Measurements from ENCODE around the gene ZBTB8A. TPM values are rescaled to one million over a fixed set of nuclear protein-coding genes. Genes with fewer than 3 reads are reported as not detected.

Gene ZBTB8A
- total RNA-seq, 2 donors from 2014 or later, result 5.9 to 7.4 TPM

DNA sequence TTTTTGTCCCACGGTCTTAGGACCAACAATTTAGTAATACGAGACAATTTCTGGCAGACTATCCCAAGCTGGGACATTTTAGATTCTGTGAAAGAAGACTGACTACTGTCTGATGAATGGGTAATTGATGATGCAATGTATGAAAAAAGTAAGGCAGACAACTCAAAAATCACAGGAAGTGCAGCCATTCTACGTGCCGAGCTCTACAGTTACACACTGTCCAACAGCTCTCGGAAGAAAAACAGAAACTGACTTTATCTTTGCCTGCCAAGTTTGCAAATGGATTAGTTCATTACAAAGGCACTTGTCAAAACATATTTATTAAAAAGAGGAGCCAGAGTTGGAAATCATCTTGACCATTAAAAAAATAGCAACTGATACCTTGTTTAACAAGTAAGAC lies 43.1 kb upstream of the ZBTB8A start:
- H3K27me3 ChIP-seq (replicated peaks; ENCODE audit: insufficient read depth), result no peaks in the 10 kb centered on the region
- TF ChIP-seq CTCF (IDR thresholded peaks at IDR 0.05) (no peak), POLR2A (IDR thresholded peaks at IDR 0.05) (no peak), POLR2AphosphoS5 (IDR thresholded peaks at IDR 0.05) (peak; percentile 72)
- DNase-seq (ENCODE audit: low spot score), result peak; percentile 19
- H3K9me3 ChIP-seq, result no peaks in the 10 kb centered on the region
- H3K4me1 ChIP-seq (replicated peaks), result peaks cover 6% of the 10 kb centered on the region
- H3K4me3 ChIP-seq, result no peak overlapping the region
- H3K27ac ChIP-seq, result peak overlapping the region; percentile 35 to 59
- intact Hi-C loops (cut with DNase I), result loop anchor here (5.0 kb wide), 1 partner anchor 41 kb away; the partner anchor contains the start of gene ZBTB8A
- WGBS, result 7% methylated on average over 5 of the region's 5 CpGs
- no peaks in the 10 kb centered on the region for H3K36me3 ChIP-seq

DNA sequence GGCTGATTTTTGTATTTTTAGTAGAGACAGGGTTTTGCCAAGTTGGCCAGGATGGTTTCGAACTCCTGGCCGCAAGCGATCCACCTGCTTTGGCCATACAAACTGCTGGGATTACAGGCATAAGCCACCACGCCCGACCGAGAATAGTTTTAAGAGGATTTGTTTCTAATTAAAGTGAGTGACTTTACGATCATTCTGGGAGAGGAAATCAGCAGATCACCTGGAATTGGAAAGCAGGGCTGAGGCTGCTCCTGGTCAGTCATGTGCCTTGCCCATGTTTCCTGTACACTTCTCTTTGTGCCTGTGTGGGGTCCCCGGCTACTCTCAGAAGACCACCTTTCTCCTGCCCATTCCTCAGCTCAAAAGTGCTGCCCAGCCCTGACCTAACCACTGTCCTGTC lies 40.5 kb upstream of the ZBTB8A start:
- H3K27me3 ChIP-seq (replicated peaks; ENCODE audit: insufficient read depth), result no peaks in the 10 kb centered on the region
- no peak for DNase-seq (ENCODE audit: low spot score)
- no peak overlapping the region for H3K27ac ChIP-seq
- WGBS, result 78% methylated on average over 8 of the region's 8 CpGs
- peaks cover 12% of the 10 kb centered on the region for H3K4me1 ChIP-seq (replicated peaks)
- H3K36me3 ChIP-seq, result no peaks in the 10 kb centered on the region
- H3K4me3 ChIP-seq, result no peak overlapping the region
- intact Hi-C loops (cut with DNase I), result loop anchor here (5.0 kb wide), 1 partner anchor 39 kb away; the partner anchor contains the start of gene ZBTB8A
- H3K9me3 ChIP-seq, result no peaks in the 10 kb centered on the region
- TF ChIP-seq CTCF (IDR thresholded peaks at IDR 0.05) (no peak), POLR2A (IDR thresholded peaks at IDR 0.05) (no peak), POLR2AphosphoS5 (IDR thresholded peaks at IDR 0.05) (no peak)

DNA sequence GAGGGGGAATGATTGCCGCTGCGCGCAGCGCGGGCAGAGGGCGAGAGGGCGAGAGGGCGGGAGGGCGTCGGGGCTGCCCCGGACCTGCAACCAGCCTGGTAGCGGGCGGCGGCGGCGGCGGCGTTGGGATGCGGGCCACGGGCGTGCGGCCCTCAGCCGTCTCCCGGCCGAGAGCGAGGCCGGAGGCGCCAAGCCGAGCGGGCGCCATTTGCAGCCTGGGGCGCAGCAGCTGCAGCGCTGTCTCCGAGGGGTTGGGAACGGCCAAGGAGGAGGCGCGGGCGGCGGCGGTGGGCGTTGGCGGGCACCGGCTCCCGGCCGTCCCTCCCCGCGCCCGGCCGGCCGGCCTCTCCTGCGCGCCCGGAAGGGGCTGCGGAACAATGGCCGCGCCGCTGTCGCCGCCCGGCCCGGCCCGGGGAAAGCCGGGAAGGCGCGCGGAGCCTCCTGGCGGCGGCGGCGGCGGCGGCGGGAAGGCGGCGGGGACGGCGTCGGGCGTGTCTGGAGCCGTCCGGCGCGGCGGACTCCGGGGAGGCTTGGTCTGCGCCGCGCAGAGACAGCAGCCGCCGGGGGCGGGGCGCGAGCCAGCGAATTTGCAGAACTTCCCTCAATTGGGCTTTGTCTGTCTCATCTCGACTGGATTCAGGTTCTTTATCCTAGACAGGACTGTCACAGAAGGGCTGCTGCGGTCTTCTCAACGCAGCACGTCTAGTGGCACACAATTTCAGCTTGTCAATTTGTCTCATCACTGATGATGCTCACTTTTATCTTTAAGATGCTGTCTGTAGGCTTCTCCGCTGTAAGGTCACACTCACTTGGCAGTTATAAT lies 38.6 kb upstream of the ZBTB8A start:
- peak overlapping the region; percentile 96 to 98 for H3K27ac ChIP-seq
- TF ChIP-seq CTCF (IDR thresholded peaks at IDR 0.05) (peak in 2 of 4 experiments; percentile 35 to 52), POLR2A (IDR thresholded peaks at IDR 0.05) (no peak)
- WGBS, result 2% methylated on average over 51 of the region's 99 CpGs
- no peaks in the 10 kb centered on the region for H3K27me3 ChIP-seq (replicated peaks; ENCODE audit: insufficient read depth)
- H3K4me1 ChIP-seq (replicated peaks), result peaks cover 12% of the 10 kb centered on the region
- H3K4me3 ChIP-seq, result peak overlapping the region; percentile 61 to 83
- DNase-seq (ENCODE audit: low spot score), result peak; percentile 51
- H3K36me3 ChIP-seq, result no peaks in the 10 kb centered on the region
- intact Hi-C loops (cut with DNase I), result no loop called here
- H3K9me3 ChIP-seq, result no peaks in the 10 kb centered on the region

DNA sequence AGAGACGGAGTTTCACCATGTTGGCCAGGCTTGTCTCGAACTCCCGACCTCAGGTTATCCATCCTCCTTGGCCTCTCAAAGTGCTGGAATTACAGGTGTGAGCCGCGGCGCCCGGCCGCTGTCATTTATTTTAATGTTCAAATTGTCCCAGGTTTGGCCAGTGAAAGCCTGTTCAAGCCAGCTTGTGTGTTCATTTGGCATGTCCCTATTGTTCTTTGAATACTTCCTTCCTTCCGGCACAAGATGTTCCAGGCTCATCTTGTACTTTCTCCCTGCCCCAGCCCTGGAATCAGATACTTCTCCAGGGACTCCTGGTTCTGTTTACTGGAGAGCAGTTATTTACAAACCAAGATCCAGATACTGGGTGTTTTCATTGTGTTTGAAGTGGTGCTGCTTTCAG lies 37.4 kb upstream of the ZBTB8A start:
- no peaks in the 10 kb centered on the region for H3K36me3 ChIP-seq
- no peak overlapping the region for H3K4me3 ChIP-seq
- peak; percentile 90 for DNase-seq (ENCODE audit: low spot score)
- TF ChIP-seq POLR2A (IDR thresholded peaks at IDR 0.05) (no peak), CTCF (IDR thresholded peaks at IDR 0.05) (no peak), POLR2AphosphoS5 (IDR thresholded peaks at IDR 0.05) (peak; percentile 100)
- peak overlapping the region; percentile 96 to 98 for H3K27ac ChIP-seq
- no peaks in the 10 kb centered on the region for H3K9me3 ChIP-seq
- intact Hi-C loops (cut with DNase I), result no loop called here
- H3K27me3 ChIP-seq (replicated peaks; ENCODE audit: insufficient read depth), result no peaks in the 10 kb centered on the region
- peaks cover 8% of the 10 kb centered on the region for H3K4me1 ChIP-seq (replicated peaks)
- 8% methylated on average over 9 of the region's 9 CpGs for WGBS

- intact Hi-C loops (cut with DNase I), result no loop called here
- peak overlapping the region; percentile 96 to 98 for H3K27ac ChIP-seq
- TF ChIP-seq CTCF (IDR thresholded peaks at IDR 0.05), result no peak
- TF ChIP-seq POLR2A (IDR thresholded peaks at IDR 0.05), result no peak
- no peak for TF ChIP-seq POLR2AphosphoS5 (IDR thresholded peaks at IDR 0.05)
These were observed 36.1 kb upstream of the ZBTB8A start for GRCh38 chr1:32503153-32503552.

More at GRCh38 chr1:32503153-32503552, 36.1 kb upstream of the ZBTB8A start:
- H3K9me3 ChIP-seq, result no peaks in the 10 kb centered on the region
- DNase-seq (ENCODE audit: low spot score), result no peak
- no peaks in the 10 kb centered on the region for H3K36me3 ChIP-seq
- no peaks in the 10 kb centered on the region for H3K27me3 ChIP-seq (replicated peaks; ENCODE audit: insufficient read depth)
- H3K4me3 ChIP-seq, result no peak overlapping the region
- 89% methylated on average over 7 of the region's 7 CpGs for WGBS
- H3K4me1 ChIP-seq (replicated peaks), result peaks cover 7% of the 10 kb centered on the region
